ENCODE results near the gene RTN4RL2. TPM values are rescaled to one million over a fixed set of nuclear protein-coding genes. Genes with fewer than 3 reads are reported as not detected.

Gene RTN4RL2
- total and polyA plus RNA-seq, 9 of the 15 experiments (the other 6 are each of a cell fraction or from before 2014, with no cell fraction given) = 0.06 to 1.9 (median 0.34) TPM; not detected in 4

GRCh38 chr11:57493507-57494503, 33.5 kb downstream of the RTN4RL2 start (continued):
- 0 out of 2 replicates have a peak, but pooled peaks have one; percentile 58 for TF ChIP-seq ZBTB34 (CRISPR knock-in tag; IDR thresholded peaks at IDR 0.05)
- TF ChIP-seq ZNF311 (CRISPR knock-in tag; IDR thresholded peaks at IDR 0.05) = 0 out of 2 replicates have a peak, but pooled peaks have one; percentile 54
- peak; percentile 69; the same call in 1 of the 2 replicates for TF ChIP-seq TFAP4 (CRISPR knock-in tag; IDR thresholded peaks at IDR 0.05; ENCODE audit: borderline replicate concordance)
- 0 out of 2 replicates have a peak, but pooled peaks have one; percentile 27 for TF ChIP-seq KLF6 (CRISPR knock-in tag; IDR thresholded peaks at IDR 0.05; ENCODE audit: borderline replicate concordance)
- peak; percentile 47; the same call in 1 of the 2 replicates for TF ChIP-seq STAG1 (CRISPR knock-in tag; IDR thresholded peaks at IDR 0.05; ENCODE audit: borderline replicate concordance)
- peak; percentile 29; the same call in 1 of the 2 replicates for TF ChIP-seq GABPA (tag; conservative IDR thresholded peaks at IDR 0.05; ENCODE audit: low read depth)
- TF ChIP-seq TEAD1 (CRISPR knock-in tag; IDR thresholded peaks at IDR 0.05) = 0 out of 4 replicates have a peak, but pooled peaks of 1 of the 2 experiments have one; percentile 15
- TF ChIP-seq ZNF280B (CRISPR knock-in tag; IDR thresholded peaks at IDR 0.05) = no peak
- TF ChIP-seq NFRKB (IDR thresholded peaks at IDR 0.05; ENCODE audit: low read depth) = peak; percentile 82; the same call in 1 of the 2 replicates
- no peak for TF ChIP-seq NR4A1 (CRISPR knock-in tag; IDR thresholded peaks at IDR 0.05)
- TF ChIP-seq NR4A1 (tag; IDR thresholded peaks at IDR 0.05) = peak; percentile 85
- TF ChIP-seq HMGN3 (IDR thresholded peaks at IDR 0.05; ENCODE audit: borderline replicate concordance, extremely low read depth, insufficient read length, low read depth, low read length) = no peak
- TF ChIP-seq CAMTA2 (CRISPR knock-in tag; conservative IDR thresholded peaks at IDR 0.05) = no peak
- 0 out of 2 replicates have a peak, but pooled peaks have one; percentile 22 for TF ChIP-seq ELF4 (CRISPR knock-in tag; IDR thresholded peaks at IDR 0.05)
- no peak for TF ChIP-seq PBX2 (CRISPR knock-in tag; IDR thresholded peaks at IDR 0.05; ENCODE audit: low read depth)
- TF ChIP-seq PBX2 (tag; conservative IDR thresholded peaks at IDR 0.05; ENCODE audit: low read depth) = no peak
- TF ChIP-seq ZZZ3 (IDR thresholded peaks at IDR 0.05) = no peak
- 0 out of 2 replicates have a peak, but pooled peaks have one; percentile 36 for TF ChIP-seq TCFL5 (CRISPR knock-in tag; conservative IDR thresholded peaks at IDR 0.05)
- no peak for TF ChIP-seq DIDO1 (tag; IDR thresholded peaks at IDR 0.05; ENCODE audit: low read depth)
